Germinal center (tissue), 1 donor: Measurements from ENCODE around the gene TMEM190.
"Not testable (repeated sequence)": the region's sequence is repeated elsewhere in the genome, so short reads cannot be mapped to it uniquely, and the experiment has no call there.

Experiments used
- DNase-seq: peaks from one replicate; pipeline ENCODE4 v3.0.0; 2012; ENCODE audit warnings: mixed read lengths, low spot score

Gene TMEM190

DNA sequence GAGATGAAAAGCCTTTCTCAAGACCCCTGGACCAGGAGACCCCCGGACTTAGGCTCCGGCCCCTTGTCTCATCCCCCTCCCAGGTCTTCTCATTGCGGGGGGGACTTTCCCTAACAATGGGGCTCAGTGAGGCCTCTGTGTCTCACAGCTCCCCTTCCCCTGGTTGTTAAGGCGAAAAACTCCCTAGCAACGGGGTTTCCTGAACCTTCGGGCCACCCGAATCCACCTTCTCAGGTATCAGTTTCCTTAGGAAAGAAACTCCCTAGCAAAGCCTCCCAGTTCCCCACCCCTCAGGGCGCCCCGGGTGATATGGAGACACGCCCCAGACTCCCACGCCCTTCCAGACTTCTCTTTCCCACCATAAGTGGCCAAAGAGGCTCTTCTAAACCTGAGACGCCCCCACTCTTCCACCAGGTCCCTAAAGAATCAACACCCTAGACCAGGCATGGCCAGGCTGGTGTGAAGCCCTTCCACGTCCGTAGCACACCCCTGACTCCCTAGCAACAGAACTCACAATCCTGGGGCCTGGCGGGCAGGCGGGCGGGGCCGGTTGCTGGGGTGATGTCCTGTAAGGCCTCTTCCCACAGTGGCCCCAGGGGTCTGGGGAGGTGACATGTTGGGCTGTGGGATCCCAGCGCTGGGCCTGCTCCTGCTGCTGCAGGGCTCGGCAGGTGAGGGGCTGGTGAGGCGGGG, at the start of gene TMEM190:
Gene TMEM190, plus strand, starts transcription at position 586 of the 693 bp plus-strand sequence. Its CDS starts 28 bp downstream, at position 614.
- no peak for DNase-seq

DNA sequence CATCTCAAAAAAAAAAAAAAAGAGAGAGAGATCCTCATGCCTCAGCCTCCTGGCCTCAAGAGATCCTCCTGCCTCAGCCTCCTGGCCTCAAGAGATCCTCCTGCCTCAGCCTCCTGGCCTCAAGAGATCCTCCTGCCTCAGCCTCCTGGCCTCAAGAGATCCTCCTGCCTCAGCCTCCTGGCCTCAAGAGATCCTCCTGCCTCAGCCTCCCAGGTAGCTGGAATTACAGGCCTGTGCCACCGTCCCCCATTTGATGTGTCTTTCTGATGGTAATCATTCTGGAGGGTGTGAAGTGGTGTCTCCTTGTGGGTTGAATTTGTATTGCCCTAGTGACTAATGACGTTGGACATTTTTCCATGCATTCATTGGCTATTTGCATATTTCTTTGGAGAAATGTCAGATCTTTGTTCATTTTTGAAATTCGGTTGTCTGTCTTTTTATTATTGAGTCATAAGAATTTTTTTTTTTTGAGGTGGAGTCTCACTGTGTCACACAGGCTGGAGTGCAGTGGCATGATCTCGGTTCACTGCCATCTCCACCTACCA, 47.8 kb upstream of the TMEM190 start:
- not testable (repeated sequence) for DNase-seq

DNA sequence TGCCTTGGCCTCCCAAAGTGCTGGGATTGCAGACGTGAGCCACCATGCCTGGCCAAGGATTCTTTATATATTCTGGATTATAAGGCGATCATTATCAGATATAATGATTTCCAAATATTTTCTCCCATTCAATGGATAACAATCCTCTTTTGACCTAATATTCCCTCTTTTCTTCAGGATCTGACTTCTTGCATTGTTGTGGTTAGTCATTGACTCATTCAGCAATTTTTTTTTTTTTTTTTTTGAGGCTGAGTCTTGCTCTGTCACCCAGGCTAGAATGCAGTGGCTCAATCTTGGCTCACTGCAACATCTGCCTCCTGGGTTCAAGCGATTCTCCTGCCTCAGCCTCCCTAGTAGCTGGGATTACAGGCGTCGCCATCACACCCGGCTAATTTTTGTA, 46.8 kb upstream of the TMEM190 start:
- DNase-seq, result not testable (repeated sequence)

- DNase-seq, result no peak
These were observed 42.8 kb upstream of the TMEM190 start for GRCh38 chr19:55333870-55334269.

- no peak for DNase-seq
These were observed 40.5 kb upstream of the TMEM190 start for GRCh38 chr19:55336101-55336500.

DNA sequence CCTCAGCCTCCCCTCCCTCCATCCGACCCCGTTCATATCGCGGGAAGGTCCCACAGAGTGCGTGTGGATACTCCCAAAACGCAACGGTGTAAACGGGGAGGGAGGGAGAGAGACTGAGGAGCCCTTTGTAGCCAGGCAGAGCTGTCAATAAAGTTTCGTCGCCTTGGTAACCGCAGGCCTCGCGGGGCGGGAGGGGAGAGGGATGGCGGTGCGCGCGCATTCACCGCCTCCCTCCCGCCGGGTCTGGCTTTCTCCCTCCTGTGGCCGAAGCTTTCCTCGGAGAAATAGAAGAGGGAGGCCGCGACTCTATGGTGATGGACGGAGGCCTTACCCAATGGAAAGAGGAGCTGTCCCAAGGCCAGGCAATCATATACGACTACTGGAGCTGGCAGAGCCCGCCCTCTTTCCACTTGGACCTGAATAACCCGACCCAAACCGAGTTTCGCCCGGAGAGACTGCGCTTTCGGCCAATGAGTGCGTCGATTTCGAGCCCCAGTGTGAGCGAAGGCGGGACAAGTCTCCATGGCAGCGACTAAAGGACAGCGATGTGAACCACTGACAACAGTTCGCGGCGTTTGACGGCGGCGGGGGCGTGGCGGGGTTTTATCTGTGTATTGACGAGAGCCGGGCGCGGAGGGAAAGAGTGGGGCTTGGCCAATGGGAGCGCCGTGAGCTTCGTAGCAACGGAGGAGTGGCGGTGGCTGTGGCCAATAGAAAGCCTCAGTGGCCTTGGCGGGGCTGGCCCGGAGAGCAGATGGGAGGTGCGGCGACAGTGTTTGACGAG, 37.3 kb upstream of the TMEM190 start, which contains the start of gene KMT5C:
Gene KMT5C, plus strand, starts transcription at position 772 of the 784 bp plus-strand sequence. CDS start 2,061 bp downstream, outside the sequence.
- peak; percentile 99 for DNase-seq

DNA sequence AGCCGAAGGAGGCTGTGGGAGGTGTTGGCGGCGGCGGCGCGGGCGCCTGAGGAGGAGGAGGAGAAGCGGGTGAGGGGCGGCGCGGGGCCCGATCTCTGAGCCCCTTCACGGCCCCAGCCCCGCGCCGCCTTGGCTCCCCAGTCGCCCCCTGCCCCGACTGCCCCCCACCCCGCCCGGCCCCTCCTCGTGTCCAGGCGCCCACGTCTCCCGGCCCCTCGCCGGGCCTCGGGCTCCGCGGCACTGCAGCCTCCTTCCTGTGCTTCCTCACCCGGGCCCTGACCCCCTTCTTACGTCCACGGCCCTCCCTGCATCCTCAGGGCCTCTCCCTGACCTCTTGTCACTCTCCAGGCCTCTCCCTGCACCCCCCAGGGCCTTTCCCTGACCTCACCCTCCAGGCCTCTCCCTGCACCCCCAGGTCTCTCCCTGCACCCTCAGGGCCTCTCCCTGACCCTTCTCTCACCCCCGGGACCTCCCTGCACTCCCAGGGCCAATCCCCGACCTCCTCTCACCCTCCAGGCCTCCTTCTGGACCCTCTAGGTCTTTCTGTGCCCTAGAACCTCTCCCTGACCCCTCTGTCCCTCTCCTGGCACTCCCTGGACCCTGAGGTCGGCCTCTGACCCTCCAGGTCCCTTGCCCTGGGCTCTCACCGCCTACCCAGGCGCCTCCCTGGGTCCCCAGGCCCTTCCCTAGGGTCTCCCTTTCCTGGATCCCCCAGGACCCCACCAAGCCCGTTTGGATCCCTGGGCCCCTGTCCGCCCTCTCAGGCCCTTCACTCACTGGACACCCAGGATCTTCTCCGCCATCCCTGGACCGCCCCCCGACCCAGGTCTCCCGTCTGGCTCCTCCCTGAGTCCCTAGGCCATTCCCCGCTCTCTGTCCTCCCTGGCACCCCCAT, 36.5 kb upstream of the TMEM190 start:
- no peak for DNase-seq

DNA sequence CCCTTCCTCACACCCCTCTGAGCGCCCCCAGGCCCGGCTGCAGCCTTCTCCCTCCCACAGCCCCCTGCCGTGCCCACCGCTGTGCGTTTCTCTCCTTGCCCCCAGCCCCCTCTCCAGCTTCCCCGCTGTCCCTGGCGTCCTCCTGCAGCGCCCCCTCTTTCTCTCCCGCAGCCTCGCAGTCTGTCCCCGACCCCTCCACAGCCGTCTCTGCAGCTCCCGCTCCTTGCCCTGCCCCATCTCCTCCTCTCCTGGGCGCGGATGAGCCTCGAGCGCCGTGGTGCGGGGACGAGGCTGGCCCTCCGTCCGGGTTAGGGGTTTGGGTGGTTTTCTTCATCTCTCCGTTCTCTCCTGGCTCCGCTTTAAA, 35.9 kb upstream of the TMEM190 start:
- no peak for DNase-seq

DNA sequence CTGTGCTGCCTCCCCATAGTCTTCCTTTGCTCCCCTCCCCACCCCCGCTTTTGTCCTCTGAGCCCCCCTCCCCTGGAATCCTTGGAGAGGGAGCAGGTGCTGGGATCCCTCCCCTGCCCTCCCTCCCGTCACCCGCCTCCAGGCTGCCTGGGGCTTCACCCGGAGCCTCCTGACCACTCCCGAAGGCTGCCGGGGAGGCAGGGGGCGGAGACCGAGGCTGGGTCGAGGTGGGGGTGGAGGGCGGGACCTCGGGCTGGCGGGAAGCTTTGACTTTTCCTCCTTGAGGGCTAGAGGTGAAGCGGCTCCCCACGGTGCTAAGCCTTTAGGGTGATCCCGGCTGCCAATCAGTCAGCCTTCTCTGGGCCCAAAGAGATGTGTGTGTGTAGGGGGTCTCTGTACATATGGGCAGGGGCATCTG, 35.4 kb upstream of the TMEM190 start:
- DNase-seq, result peak; percentile 68

DNA sequence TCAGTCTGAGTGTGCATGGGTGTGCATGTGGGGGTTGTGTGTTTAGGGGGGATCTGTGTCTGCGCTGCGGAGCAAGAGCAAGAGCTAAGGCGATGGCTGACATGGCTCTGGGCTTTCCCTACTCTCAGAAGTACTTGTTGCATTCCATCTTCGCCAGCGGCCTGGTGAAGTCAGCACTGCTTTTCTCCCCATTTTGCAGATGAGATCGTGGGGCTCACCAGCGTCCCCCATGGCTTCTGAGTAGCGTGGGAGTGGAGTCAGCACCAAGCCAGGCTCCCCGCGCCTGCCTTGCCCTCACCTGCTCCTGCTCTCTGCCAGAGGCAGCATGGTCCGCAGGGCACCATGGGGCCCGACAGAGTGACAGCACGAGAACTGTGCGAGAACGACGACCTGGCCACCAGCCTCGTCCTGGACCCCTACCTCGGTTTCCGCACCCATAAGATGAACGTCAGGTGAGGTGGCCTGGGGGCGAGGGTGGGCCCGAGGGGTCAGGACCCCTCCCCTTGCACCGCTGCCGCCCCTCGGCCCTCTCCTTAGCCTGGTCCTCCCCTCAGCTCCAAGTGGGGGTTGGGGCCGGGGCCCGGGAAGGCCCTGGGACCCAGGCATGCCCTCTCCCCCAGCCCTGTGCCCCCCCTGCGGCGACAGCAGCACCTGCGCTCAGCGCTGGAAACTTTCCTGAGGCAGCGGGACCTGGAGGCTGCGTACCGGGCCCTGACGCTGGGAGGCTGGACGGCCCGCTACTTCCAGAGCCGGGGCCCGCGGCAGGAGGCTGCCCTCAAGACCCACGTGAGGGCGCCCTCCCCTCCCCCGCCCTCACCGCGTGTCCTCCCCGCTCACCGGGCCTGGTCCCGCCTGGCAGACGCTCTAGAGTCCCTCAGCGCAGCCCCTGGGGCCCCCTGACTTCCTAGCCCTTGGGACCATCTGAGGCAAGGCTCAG, 34.8 kb upstream of the TMEM190 start:
- DNase-seq, result no peak

DNA sequence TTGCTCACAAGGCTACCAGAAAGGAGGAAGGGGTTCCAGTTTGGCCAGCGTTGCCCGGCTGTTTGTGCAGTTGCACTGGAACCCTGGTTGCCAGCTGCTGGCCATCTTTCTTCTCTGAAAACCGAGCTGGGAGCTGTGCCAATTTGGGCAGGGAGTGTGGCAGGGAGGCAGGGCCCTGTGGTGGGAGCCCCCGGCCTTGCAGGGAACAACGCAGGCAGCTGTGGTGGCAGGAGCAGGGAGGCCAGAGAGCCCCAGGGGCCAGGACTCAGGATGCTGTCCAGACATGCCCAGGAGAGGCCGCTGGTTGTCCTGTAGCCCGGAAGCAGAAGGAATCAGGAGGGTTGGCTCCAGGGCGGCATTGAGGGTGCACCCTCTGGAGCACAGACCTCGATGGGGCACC, 32.2 kb upstream of the TMEM190 start:
- DNase-seq, result no peak

DNA sequence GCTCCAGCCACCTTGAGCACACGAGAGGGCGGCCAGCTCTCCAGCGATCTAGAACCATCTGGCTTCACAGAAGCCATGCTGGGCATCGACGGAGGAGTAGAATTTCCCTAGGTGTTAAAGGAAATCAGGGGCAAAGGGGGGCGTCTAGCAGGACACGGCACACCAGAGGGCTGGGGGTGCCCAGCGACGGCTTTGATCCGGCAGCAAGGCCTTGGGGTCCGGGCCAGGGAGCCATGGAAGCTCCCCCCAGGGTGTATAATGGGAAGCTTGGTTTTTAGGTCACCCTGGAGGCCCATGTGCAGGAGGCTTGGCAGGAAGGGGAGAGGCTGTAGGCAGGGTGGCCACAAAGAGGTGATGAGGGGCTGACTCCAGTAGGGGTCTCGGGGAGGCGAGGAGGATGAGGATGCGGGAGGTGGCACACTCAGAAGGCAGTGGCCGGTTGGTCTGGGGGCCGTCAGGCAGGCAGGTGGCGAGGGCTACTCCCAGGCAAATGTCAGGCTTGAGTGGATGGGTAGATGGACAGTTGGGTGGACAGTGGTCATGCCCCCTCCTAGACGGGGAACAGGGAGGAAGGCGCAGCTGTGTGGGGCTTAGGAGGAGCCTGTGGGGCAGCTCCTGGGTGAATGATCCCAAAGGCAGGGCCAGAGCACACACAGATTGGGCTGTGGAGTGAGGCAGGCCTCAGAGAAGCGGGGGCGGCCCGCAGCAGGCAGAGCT, 31.4 kb upstream of the TMEM190 start:
- DNase-seq, result no peak

DNA sequence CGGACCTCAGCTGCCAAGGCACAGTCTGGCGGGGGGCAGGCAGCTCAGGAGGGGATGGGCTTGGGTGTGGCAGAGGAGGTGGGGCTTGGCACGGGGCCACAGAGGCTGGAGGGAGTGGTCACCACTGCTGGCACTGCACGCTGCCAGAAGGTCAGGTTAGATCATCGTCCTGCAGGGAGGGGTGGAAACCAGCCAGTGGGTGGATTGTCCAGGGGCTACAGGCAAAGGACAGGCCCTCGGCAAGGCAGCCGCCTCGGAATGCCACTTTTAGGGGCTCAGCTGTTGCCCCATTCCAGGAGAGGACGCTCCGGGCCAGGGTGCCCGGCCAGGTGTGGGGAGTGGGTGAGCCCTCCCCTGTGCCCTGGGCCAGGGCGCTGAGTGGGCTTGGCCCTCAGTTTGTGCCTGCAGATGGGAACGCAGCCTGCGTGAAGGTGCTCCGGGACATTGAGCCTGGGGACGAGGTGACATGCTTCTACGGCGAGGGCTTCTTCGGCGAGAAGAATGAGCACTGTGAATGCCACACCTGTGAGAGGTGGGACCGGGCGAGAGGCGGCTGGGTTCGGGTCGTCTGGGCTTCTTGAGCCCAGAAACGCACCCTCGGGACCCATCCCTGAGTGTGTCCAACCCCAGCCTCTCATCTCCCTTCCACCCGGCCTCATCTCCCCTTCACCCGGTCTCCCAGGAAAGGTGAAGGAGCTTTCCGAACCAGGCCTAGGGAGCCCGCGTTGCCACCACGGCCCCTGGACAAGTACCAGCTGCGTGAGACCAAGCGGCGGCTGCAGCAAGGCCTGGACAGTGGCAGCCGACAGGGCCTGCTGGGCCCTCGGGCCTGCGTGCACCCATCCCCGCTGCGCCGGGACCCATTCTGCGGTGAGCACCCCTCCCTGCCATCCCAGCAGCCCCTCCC, 30.6 kb upstream of the TMEM190 start:
- no peak for DNase-seq

- DNase-seq, result no peak
These were observed 29.7 kb upstream of the TMEM190 start for GRCh38 chr19:55346725-55347441.

- no peak for DNase-seq
These were observed 29.1 kb upstream of the TMEM190 start for GRCh38 chr19:55347442-55348009.

GRCh38 chr19:55348317-55349034, 28.1 kb upstream of the TMEM190 start:
- DNase-seq, result no peak

GRCh38 chr19:55350620-55351315, 25.9 kb upstream of the TMEM190 start:
- no peak for DNase-seq
